Mammary epithelial cell (primary cell): Measurements from ENCODE around the gene NOC2L.

Experiments used
- CTCF ChIP-seq, 2 donors: IDR thresholded peaks in 1 of 2; conservative IDR thresholded peaks in 1 of 2; 2 replicates each; pipeline ENCODE4 v1.5.1; 2011 to 2012; ENCODE audit warnings: inconsistent platforms in 2 of 2, low read length in 2 of 2, mild to moderate bottlenecking in 2 of 2, control low read depth in 1 of 2, low read depth in 1 of 2; ENCODE audit not compliant: insufficient read depth in 1 of 2; ENCODE audit errors: extremely low read depth in 1 of 2
- EZH2 ChIP-seq: IDR thresholded peaks from 2 replicates; pipeline ENCODE4 v1.6.1; 2012; ENCODE audit warnings: low read length, inconsistent platforms, borderline replicate concordance

GRCh38 chr1:980602-981395 lies 21.7 kb upstream of the NOC2L start:
- no peak for TF ChIP-seq CTCF (conservative IDR thresholded peaks at IDR 0.05 in 1 of 2, IDR thresholded peaks at IDR 0.05 in 1 of 2; ENCODE audit: extremely low read depth in 1 of 2, insufficient read depth in 1 of 2, low read depth in 1 of 2, low read length in 2 of 2)
- TF ChIP-seq EZH2 = no peak
